CD4-positive, alpha-beta memory T cell (primary cell): ENCODE data around the gene SOHLH1. TPM values are rescaled to one million over a fixed set of nuclear protein-coding genes. Genes with fewer than 3 reads are reported as not detected.

Experiments used
- CTCF ChIA-PET: fragments of 350-600 bp; sonication (Branson Sonifier 250); formaldehyde crosslinking; loops from one replicate; lab custom pipeline; 2021; ENCODE audit warnings: inconsistent platforms; ENCODE audit not compliant: partially characterized antibody; lab: Charles Lee
- POLR2A ChIA-PET: fragments of 350-600 bp; sonication (Branson Sonifier 250); formaldehyde crosslinking; loops from one replicate; lab custom pipeline; 2021; ENCODE audit not compliant: partially characterized antibody; lab: Charles Lee
- DNase-seq, 5 donors: peaks; one replicate each; pipeline versions ENCODE4 v3.0.0 to v3.0.0-alpha.2; 2020 to 2022; ENCODE audit warnings: mixed read lengths in 1 of 5
- H3K27ac ChIP-seq: one replicate; pipeline ENCODE4 v1.7.0; 2013; ENCODE audit warnings: low read depth, low read length
- H3K27me3 ChIP-seq: 2 replicates; pipeline ENCODE4 v1.7.0; 2013; ENCODE audit warnings: mild to moderate bottlenecking, low read length, moderate library complexity; ENCODE audit not compliant: insufficient read depth
- H3K36me3 ChIP-seq: 2 replicates; pipeline ENCODE4 v1.7.0; 2013; ENCODE audit warnings: mild to moderate bottlenecking, low read length, moderate library complexity; ENCODE audit not compliant: insufficient read depth
- H3K4me1 ChIP-seq: 2 replicates; pipeline ENCODE4 v1.7.0; 2013; ENCODE audit warnings: mild to moderate bottlenecking, low read length, moderate library complexity; ENCODE audit not compliant: insufficient read depth
- H3K4me3 ChIP-seq, 2 donors: one replicate each; pipeline ENCODE4 v1.7.0; 2013; ENCODE audit warnings: low read length in 2 of 2, mild to moderate bottlenecking in 1 of 2
- H3K9me3 ChIP-seq, 2 donors: one replicate each; pipeline ENCODE4 v1.7.0; 2013; ENCODE audit warnings: low read length in 2 of 2, control low read depth in 1 of 2; ENCODE audit not compliant: control insufficient read depth in 1 of 2
- H3K27ac Mint-ChIP-seq, 7 donors: one replicate each; pipeline ENCODE4 v1.8.0; 2020 to 2021; ENCODE audit warnings: mixed read lengths in 7 of 7, mild to moderate bottlenecking in 6 of 7, inconsistent platforms in 3 of 7, moderate library complexity in 3 of 7
- H3K27me3 Mint-ChIP-seq, 2 donors: one replicate each; pipeline ENCODE4 v1.8.0; 2020 to 2021; ENCODE audit warnings: mixed read lengths in 2 of 2
- H3K36me3 Mint-ChIP-seq, 2 donors: one replicate each; pipeline ENCODE4 v1.8.0; 2020 to 2021; ENCODE audit warnings: mixed read lengths in 2 of 2, inconsistent platforms in 1 of 2, mild to moderate bottlenecking in 1 of 2
- H3K4me1 Mint-ChIP-seq, 4 donors: one replicate each; pipeline ENCODE4 v1.8.0; 2020 to 2021; ENCODE audit warnings: mixed read lengths in 4 of 4, mild to moderate bottlenecking in 1 of 4
- H3K4me3 Mint-ChIP-seq, 8 donors: one replicate each; pipeline ENCODE4 v1.8.0; 2020 to 2021; ENCODE audit warnings: mixed read lengths in 8 of 8, mild to moderate bottlenecking in 7 of 8, moderate library complexity in 6 of 8, inconsistent platforms in 3 of 8
- H3K9me3 Mint-ChIP-seq, 8 donors: one replicate each; pipeline ENCODE4 v1.8.0; 2020 to 2021; ENCODE audit warnings: mixed read lengths in 8 of 8, mild to moderate bottlenecking in 5 of 8, inconsistent platforms in 3 of 8, moderate library complexity in 1 of 8
- intact Hi-C: fragments of 100-400 bp; cut with micrococcal nuclease; formaldehyde crosslinking; loops from one replicate; pipeline ENCODE4 v1.15.1; 2023
- polyA plus RNA-seq, 2 donors: library from polyadenylated mRNA; unstranded; fragments of 300-500 nt; fragmentation: Illumina TruSeq; gene quantifications; one replicate each; pipeline ENCODE4 v1.2.3, GENCODE V29; 2021
- total RNA-seq, 2 experiments: library from RNA; stranded (reverse); gene quantifications; one replicate each; pipeline ENCODE4 v1.2.3, GENCODE V29; 2021

Gene SOHLH1
- total and polyA plus RNA-seq, 4 experiments from 2014 or later = not detected

DNA sequence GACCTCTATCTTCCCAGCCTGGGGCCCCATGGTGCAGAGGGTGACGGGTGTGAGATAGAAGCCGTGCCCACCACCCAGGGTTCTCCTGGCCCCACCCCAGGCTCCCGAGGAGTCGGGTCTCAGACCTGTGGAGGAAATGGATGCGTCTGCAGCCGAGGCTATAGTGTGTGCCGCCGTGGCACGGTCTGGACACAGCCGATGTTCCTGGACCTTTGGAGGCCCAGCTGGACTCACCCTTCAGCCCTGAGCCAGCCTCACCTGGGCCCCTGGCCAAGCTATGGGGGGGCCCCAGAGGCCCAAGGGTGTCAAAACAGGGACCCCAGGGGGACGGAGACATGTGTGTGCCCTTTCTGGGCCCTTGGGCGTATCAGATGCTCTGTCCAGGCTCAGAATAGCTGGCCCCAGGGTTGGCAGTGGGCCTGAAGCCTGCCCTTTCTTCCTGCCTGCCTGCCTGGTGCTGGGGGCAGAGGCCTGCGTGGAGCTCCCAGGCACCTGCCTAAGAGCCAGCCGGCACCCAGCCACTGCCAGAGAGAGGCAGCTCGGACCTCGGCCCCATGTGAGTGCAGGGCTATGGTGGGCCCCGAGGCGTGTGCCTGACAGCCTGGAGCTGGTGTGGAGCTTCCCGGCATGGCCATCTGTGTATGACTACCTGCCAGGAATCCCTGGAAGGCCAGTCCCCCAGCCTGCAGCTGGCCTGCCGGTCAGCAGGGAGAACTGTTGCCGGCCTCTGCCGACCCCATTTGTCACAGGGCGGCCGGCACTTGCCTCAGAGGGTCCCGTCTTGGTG is 44.5 kb upstream of the SOHLH1 start:
- H3K36me3 Mint-ChIP-seq = no peaks in the 10 kb centered on the region
- no peaks in the 10 kb centered on the region for H3K9me3 Mint-ChIP-seq
- peaks cover 2 to 3% of the 10 kb centered on the region in 2 donors for H3K27me3 Mint-ChIP-seq
- H3K36me3 ChIP-seq = no peaks in the 10 kb centered on the region
- no peaks in the 10 kb centered on the region for H3K27me3 ChIP-seq
- no peak overlapping the region for H3K4me3 Mint-ChIP-seq
- CTCF ChIA-PET = no interaction called here
- H3K27ac Mint-ChIP-seq = no peak overlapping the region
- no peaks in the 10 kb centered on the region for H3K4me1 ChIP-seq
- H3K9me3 ChIP-seq = no peaks in the 10 kb centered on the region
- peaks cover 0 to 1% (median 0%) of the 10 kb centered on the region in 4 donors for H3K4me1 Mint-ChIP-seq
- H3K4me3 ChIP-seq = no peak overlapping the region
- no peak overlapping the region for H3K27ac ChIP-seq
- POLR2A ChIA-PET = no interaction called here
- intact Hi-C loops = no loop called here
- DNase-seq = no peak

DNA sequence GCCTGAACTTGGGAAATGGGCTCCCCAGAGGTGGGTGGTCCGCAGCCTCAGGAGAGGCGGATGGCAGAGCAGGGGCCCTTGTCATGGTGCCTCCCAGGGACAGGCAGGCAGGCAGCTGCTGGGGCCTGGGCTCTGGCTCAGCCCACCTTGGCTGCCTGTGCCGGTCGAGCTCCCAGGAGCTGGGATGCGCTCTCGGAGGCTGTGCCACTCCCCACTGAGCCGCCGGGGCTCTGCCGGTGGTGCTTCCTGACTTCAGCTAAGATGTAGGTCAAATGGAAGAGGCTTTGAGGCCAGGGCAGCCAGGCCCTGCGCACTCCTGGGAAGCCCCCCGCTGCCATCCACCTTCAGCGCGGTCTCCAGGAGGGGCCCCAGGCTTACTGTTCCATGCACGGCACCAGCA is 43.7 kb upstream of the SOHLH1 start:
- ChIA-PET POLR2A (no interaction called here), CTCF (no interaction called here)
- Histone ChIP-seq H3K4me1 (no peaks in the 10 kb centered on the region), H3K4me3 (no peak overlapping the region), H3K9me3 (no peaks in the 10 kb centered on the region), H3K27me3 (no peaks in the 10 kb centered on the region), H3K27ac (no peak overlapping the region), H3K36me3 (no peaks in the 10 kb centered on the region)
- H3K4me1 Mint-ChIP-seq = peaks cover 0 to 1% (median 0%) of the 10 kb centered on the region in 4 donors
- H3K27ac Mint-ChIP-seq = no peak overlapping the region
- intact Hi-C loops = no loop called here
- H3K4me3 Mint-ChIP-seq = no peak overlapping the region
- no peaks in the 10 kb centered on the region for H3K36me3 Mint-ChIP-seq
- peaks cover 2 to 3% of the 10 kb centered on the region in 2 donors for H3K27me3 Mint-ChIP-seq
- no peak for DNase-seq
- no peaks in the 10 kb centered on the region for H3K9me3 Mint-ChIP-seq

DNA sequence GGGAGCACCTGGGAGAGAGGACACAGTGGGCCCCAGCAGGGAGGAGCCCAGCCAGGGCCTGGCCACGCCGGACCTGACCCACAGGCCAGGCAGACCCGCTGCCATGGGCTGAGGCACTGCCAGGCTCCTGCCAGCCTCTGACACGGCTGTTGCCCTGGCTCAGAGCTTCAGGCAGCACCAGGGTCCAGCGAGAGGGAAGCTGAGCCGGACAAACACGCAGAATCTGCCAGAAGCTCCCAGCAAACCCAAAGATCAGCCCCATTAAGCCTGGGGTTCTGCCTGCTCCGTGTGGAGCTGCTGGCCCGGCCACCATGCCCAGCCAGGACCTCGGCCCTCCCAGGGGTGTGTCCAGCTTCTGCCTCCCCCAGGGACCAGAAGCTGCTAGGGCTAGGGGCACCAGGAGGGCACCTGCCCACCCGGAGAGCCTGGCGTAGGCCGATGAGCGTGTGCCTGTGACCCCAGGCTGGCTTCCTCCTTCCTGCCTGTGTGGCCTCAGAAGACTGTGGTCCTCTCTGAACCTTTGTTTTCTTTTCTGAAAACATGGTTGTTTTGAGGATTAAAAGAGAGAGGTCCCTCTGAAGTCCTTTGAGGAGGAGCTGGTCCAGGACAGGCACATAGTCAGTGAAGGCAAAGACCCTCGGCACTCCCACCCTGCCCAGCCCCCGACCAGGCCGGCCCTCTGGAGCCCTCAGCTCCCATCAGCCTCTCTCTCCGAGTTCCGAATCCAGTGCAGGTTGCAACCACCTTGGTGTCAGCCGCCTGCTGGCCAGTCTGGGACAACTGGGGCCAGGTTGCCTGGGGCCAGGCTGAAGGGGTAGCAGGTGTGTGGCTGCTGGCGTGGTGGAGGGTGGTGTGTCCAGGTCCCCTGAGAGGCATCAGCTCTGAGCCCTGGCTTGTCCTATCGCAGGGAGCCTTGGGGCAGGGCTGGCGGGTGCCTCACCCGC is 42.3 kb upstream of the SOHLH1 start:
- H3K27ac ChIP-seq = no peak overlapping the region
- DNase-seq = no peak
- peaks cover 2 to 7% of the 10 kb centered on the region in 2 donors for H3K27me3 Mint-ChIP-seq
- H3K4me3 Mint-ChIP-seq = no peak overlapping the region
- H3K9me3 Mint-ChIP-seq = no peaks in the 10 kb centered on the region
- H3K4me3 ChIP-seq = no peak overlapping the region
- H3K27ac Mint-ChIP-seq = no peak overlapping the region
- H3K36me3 Mint-ChIP-seq = no peaks in the 10 kb centered on the region
- H3K4me1 ChIP-seq = no peaks in the 10 kb centered on the region
- intact Hi-C loops = no loop called here
- POLR2A ChIA-PET = no interaction called here
- peaks cover 0 to 1% (median 0%) of the 10 kb centered on the region in 4 donors for H3K4me1 Mint-ChIP-seq
- H3K9me3 ChIP-seq = no peaks in the 10 kb centered on the region
- H3K27me3 ChIP-seq = no peaks in the 10 kb centered on the region
- CTCF ChIA-PET = no interaction called here
- H3K36me3 ChIP-seq = no peaks in the 10 kb centered on the region

DNA sequence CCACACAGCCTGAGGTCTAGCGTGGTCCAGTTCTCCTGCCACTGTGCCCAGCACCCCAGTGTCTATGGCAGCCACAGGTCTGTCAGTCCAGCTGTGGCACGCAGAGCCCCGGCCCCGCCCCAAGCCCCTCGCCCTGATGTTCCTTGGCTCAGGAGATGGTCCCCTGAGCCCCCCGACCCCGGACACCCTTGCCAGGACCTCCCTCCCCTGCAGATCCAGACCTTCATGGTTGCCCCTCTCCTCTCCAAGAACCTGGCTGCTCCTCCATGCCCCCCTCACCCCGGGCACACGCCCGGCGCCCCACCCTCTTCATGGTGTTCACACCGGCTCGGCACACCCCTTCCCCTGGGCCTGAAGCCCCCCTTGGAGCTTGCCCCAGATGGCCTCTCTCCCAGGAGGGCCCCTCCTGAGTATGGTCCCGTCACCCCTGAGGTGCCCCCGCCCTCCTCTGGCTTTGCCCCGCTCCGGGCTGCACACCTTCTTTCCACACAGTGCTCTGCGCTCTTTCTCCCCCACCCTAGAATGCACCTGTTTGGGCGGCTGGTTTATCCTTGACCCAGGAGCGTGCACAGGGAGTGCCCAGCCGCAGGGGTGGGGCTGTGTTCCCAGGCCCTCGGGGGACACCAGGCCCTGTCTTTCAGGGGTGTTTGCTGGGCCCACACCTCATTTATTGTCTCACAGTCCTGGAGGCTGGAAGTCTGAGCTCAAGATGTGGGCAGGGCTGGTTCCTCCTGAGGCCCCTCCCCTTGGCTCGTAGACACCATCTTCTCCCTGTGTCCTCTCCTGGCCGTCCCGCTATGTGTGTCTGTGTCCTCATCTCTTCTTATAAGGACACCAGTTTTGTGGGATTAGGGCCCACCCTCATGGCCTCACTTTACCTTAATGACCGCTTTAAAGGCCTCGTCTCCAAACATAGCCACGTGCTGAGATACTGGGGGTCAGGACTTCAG is 40.3 kb upstream of the SOHLH1 start:
- Mint-ChIP-seq H3K27me3 (peaks cover 2 to 7% of the 10 kb centered on the region in 2 donors), H3K4me3 (no peak overlapping the region), H3K9me3 (no peaks in the 10 kb centered on the region), H3K36me3 (no peaks in the 10 kb centered on the region), H3K4me1 (peaks cover 0 to 1% (median 0%) of the 10 kb centered on the region in 4 donors), H3K27ac (no peak overlapping the region)
- Histone ChIP-seq H3K27me3 (no peaks in the 10 kb centered on the region), H3K36me3 (no peaks in the 10 kb centered on the region), H3K27ac (no peak overlapping the region), H3K4me1 (no peaks in the 10 kb centered on the region), H3K4me3 (no peak overlapping the region), H3K9me3 (no peaks in the 10 kb centered on the region)
- no peak for DNase-seq
- intact Hi-C loops = no loop called here
- ChIA-PET CTCF (no interaction called here), POLR2A (no interaction called here)

DNA sequence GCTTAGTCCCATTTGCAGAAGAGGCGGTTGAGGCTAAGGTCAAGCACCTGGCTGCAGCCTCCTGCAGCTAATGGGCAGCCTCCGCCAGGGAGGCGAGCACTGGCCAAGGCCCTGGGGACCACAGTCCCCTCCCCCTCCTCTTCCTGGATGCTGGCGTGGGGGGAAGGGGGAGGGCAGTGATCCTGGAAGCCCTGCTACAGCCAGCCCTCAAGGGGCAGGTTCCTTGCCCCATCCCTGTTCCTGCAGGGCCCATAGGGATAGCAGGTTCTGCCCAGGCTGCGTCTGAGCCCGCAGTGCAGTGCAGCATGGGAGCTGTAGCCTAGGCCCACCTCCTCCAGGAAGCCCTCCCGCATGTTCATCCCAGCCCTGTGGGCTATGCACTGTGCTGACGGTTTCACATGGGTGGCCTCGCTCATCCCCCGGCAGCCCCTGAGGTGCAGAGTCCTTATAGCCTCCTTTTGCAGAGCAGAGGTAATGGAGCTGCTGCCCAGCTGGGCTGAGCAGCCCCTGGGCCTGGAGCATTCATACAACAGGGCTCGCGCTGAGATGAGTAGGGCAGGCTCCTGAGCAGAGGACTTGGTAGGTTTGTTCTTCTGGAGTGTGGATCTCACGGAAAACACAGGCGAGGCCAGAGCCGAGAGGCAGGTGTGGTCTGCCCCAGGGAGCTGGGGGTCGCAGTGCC is 38.7 kb upstream of the SOHLH1 start:
- Histone ChIP-seq H3K36me3 (no peaks in the 10 kb centered on the region), H3K9me3 (no peaks in the 10 kb centered on the region), H3K4me3 (no peak overlapping the region), H3K27me3 (no peaks in the 10 kb centered on the region), H3K27ac (no peak overlapping the region), H3K4me1 (no peaks in the 10 kb centered on the region)
- Mint-ChIP-seq H3K27me3 (peaks cover 6 to 9% of the 10 kb centered on the region in 2 donors), H3K27ac (no peak overlapping the region), H3K36me3 (no peaks in the 10 kb centered on the region), H3K9me3 (no peaks in the 10 kb centered on the region), H3K4me1 (peaks cover 0 to 1% (median 0%) of the 10 kb centered on the region in 4 donors), H3K4me3 (no peak overlapping the region)
- ChIA-PET CTCF (no interaction called here), POLR2A (no interaction called here)
- intact Hi-C loops = no loop called here
- no peak for DNase-seq

DNA sequence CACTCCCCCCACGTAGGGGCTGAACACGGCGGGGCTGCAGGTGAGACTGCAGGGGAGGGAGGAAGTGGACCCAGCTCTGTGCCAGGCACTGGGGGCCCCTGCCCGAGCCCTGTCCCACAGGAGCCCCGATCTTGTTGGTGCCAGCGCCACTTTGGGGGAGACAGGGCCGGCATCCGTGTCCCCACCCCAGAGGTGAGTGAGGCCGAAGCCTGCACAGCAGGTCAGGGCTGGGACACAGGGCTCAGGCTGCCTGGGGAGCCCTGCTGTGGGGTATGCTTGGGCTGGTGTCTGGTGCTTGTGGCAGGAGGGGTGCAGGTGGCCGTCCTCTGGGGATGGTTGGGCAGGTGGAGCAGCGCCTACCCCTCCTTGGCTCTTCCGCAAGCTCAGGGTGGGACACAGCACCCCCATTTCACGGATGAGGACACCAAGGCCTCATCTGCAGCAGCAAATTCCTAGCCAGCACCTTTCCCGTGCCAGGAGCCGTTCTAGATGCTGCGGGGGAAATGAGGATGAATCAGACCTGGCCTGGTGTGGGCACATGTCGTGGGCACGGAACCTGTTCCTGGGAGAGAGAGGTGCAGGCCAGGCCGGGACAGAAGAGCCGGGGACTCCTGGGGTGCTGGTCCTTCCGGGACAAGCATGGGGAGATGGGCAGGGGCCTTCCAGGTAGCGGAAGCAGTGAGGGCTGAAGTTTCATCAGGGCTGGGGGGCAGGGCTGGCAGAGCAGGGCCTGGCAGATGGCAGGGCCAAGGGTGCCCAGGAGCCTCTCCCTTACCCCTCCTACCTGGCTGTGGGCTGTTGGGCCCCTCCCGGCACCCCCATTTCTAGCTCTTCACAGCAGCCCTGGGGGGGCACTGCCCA is 37.9 kb upstream of the SOHLH1 start:
- Histone ChIP-seq H3K4me1 (no peaks in the 10 kb centered on the region), H3K36me3 (no peaks in the 10 kb centered on the region), H3K4me3 (no peak overlapping the region), H3K9me3 (no peaks in the 10 kb centered on the region), H3K27me3 (no peaks in the 10 kb centered on the region), H3K27ac (no peak overlapping the region)
- intact Hi-C loops = no loop called here
- Mint-ChIP-seq H3K36me3 (no peaks in the 10 kb centered on the region), H3K4me1 (no peaks in the 10 kb centered on the region), H3K4me3 (no peak overlapping the region), H3K9me3 (peaks cover 0 to 6% (median 0%) of the 10 kb centered on the region in 8 donors), H3K27me3 (peaks cover 6 to 9% of the 10 kb centered on the region in 2 donors), H3K27ac (no peak overlapping the region)
- CTCF ChIA-PET = no interaction called here
- POLR2A ChIA-PET = no interaction called here
- no peak for DNase-seq
